ENCODE results near the gene TEK.
"Not testable (repeated sequence)": the region's sequence is repeated elsewhere in the genome, so short reads cannot be mapped to it uniquely, and the experiment has no call there.

The TEK gene

DNA sequence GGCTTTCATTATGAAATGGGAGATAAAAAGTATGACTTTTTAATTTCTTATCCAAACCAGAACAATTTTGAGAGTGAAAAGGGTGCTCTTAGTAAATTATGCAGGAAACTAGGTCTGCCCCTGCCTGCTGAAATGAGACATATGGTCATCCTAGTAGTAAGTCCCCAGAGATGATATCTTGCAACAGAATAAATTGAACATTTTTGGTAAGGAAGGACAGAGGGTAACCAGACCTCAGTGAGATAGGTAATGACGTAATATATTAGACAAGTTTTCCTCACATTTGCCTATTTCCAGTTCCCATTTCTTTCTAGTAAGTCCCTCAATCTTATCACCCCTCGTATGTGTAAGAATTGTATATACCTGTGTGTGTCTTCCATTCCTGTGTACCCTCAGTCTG, 96.2 kb downstream of the TEK start:
- peaks cover 3% of the 10 kb centered on the region for H3K4me1 ChIP-seq (ENCODE audit: control insufficient read depth, insufficient read depth, low read length)
- no peaks in the 10 kb centered on the region for H3K9me3 ChIP-seq (ENCODE audit: control insufficient read depth, low read length)
- no peaks in the 10 kb centered on the region for H3K27me3 ChIP-seq (ENCODE audit: control insufficient read depth, insufficient read depth, low read length)
- H3K4me3 ChIP-seq (ENCODE audit: low read length), result no peak overlapping the region
- H3K9ac ChIP-seq (ENCODE audit: low read length), result no peak overlapping the region
- no peaks in the 10 kb centered on the region for H3K36me3 ChIP-seq (ENCODE audit: control insufficient read depth, insufficient read depth, low read length)

DNA sequence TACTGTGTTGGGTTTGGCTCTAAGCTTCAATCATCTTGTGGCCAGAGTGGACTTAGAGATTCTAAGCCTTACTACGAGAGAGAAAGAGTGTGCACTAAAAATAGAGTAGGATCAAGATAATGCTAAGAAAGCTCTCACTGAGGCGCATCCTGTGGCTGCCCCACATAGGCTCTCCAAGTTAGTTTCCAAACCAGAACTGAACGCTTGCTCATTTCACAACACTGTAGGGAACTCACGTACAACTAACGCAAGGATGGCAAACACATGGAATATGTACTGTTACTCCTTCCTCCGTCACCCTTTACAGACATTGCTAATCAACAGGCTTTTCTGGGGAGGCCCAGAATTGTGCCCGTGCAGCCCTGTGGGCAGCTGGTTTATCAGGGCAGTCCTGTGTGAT, 97.0 kb downstream of the TEK start:
- no peaks in the 10 kb centered on the region for H3K36me3 ChIP-seq (ENCODE audit: control insufficient read depth, insufficient read depth, low read length)
- H3K27me3 ChIP-seq (ENCODE audit: control insufficient read depth, insufficient read depth, low read length), result no peaks in the 10 kb centered on the region
- peaks cover 5% of the 10 kb centered on the region for H3K4me1 ChIP-seq (ENCODE audit: control insufficient read depth, insufficient read depth, low read length)
- H3K9me3 ChIP-seq (ENCODE audit: control insufficient read depth, low read length), result no peaks in the 10 kb centered on the region
- no peak overlapping the region for H3K4me3 ChIP-seq (ENCODE audit: low read length)
- H3K9ac ChIP-seq (ENCODE audit: low read length), result no peak overlapping the region

DNA sequence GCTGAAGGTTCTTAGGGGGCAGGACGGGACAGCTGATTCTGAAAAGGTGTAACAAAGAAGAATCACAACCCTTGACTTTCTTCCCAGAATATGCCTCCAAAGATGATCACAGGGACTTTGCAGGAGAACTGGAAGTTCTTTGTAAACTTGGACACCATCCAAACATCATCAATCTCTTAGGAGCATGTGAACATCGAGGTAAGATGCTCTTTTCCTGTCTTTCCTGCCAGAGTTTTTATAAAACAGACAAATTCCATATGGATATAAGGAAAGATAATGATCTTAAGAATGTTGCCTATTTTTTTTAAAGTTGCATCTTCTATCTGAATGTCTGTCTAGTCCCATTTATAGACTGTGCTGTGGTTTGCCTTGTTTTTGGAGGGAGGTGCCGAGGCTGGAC, 100.0 kb downstream of the TEK start:
- Histone ChIP-seq H3K4me3 (ENCODE audit: low read length) (no peak overlapping the region), H3K4me1 (ENCODE audit: control insufficient read depth, insufficient read depth, low read length) (peaks cover 5% of the 10 kb centered on the region), H3K27me3 (ENCODE audit: control insufficient read depth, insufficient read depth, low read length) (no peaks in the 10 kb centered on the region), H3K9ac (ENCODE audit: low read length) (no peak overlapping the region), H3K36me3 (ENCODE audit: control insufficient read depth, insufficient read depth, low read length) (no peaks in the 10 kb centered on the region), H3K9me3 (ENCODE audit: control insufficient read depth, low read length) (no peaks in the 10 kb centered on the region)

DNA sequence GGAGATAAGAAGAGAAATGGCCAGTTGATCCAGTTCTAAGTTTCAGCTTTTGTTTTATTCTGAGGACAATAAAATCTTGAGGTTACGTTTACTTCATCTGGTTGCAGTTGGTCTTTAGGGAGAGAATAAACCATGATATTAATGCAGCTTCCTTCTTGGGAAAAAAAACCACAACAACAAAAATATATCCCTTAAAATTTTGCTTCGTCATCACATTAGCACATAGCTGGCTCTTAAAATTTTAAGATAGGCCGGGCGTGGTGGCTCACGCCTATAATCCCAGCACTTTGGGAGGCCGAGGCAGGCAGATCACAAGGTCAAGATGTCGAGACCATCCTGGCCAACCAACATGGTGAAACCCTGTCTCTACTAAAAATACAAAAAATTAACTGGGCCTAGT, 101.6 kb downstream of the TEK start:
- Histone ChIP-seq H3K9ac (ENCODE audit: low read length) (no peak overlapping the region), H3K27me3 (ENCODE audit: control insufficient read depth, insufficient read depth, low read length) (no peaks in the 10 kb centered on the region), H3K9me3 (ENCODE audit: control insufficient read depth, low read length) (no peaks in the 10 kb centered on the region), H3K4me1 (ENCODE audit: control insufficient read depth, insufficient read depth, low read length) (peaks cover 5% of the 10 kb centered on the region), H3K36me3 (ENCODE audit: control insufficient read depth, insufficient read depth, low read length) (no peaks in the 10 kb centered on the region), H3K4me3 (ENCODE audit: low read length) (no peak overlapping the region)

DNA sequence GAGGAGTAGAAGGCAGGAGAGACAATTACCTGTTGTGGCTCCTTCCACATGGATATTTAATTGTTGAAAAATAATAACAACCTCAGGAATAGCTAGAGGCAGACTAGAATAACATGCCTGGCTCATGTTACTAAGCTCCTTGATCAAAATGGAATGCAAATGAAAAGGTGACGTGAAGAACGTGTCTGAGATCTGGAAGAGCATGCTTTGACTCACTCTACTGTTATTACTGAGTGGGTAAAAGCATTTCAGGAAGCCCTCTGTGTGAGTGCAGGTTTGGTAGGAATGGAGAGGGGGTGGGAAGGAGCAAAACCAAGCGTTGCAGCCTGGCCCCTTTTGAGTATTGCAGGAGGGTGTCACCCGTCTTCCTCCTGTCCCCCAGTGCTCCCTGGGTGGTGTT, 103.2 kb downstream of the TEK start:
- no peak overlapping the region for H3K4me3 ChIP-seq (ENCODE audit: low read length)
- H3K4me1 ChIP-seq (ENCODE audit: control insufficient read depth, insufficient read depth, low read length), result peaks cover 5% of the 10 kb centered on the region
- no peaks in the 10 kb centered on the region for H3K9me3 ChIP-seq (ENCODE audit: control insufficient read depth, low read length)
- no peaks in the 10 kb centered on the region for H3K36me3 ChIP-seq (ENCODE audit: control insufficient read depth, insufficient read depth, low read length)
- H3K9ac ChIP-seq (ENCODE audit: low read length), result no peak overlapping the region
- no peaks in the 10 kb centered on the region for H3K27me3 ChIP-seq (ENCODE audit: control insufficient read depth, insufficient read depth, low read length)

DNA sequence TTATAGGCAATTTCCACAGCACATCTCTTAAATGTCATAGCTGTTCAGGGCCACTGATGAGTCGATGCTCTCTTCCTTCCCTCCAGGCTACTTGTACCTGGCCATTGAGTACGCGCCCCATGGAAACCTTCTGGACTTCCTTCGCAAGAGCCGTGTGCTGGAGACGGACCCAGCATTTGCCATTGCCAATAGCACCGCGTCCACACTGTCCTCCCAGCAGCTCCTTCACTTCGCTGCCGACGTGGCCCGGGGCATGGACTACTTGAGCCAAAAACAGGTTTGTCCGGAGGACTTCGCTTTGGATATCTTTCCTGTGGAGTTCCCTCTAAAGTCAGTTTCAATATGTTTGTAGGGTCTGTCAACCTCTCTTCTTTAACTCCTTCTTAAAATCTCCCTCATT, 103.6 kb downstream of the TEK start:
- Histone ChIP-seq H3K9me3 (ENCODE audit: control insufficient read depth, low read length) (no peaks in the 10 kb centered on the region), H3K4me3 (ENCODE audit: low read length) (no peak overlapping the region), H3K36me3 (ENCODE audit: control insufficient read depth, insufficient read depth, low read length) (no peaks in the 10 kb centered on the region), H3K9ac (ENCODE audit: low read length) (no peak overlapping the region), H3K4me1 (ENCODE audit: control insufficient read depth, insufficient read depth, low read length) (peaks cover 5% of the 10 kb centered on the region), H3K27me3 (ENCODE audit: control insufficient read depth, insufficient read depth, low read length) (no peaks in the 10 kb centered on the region)

DNA sequence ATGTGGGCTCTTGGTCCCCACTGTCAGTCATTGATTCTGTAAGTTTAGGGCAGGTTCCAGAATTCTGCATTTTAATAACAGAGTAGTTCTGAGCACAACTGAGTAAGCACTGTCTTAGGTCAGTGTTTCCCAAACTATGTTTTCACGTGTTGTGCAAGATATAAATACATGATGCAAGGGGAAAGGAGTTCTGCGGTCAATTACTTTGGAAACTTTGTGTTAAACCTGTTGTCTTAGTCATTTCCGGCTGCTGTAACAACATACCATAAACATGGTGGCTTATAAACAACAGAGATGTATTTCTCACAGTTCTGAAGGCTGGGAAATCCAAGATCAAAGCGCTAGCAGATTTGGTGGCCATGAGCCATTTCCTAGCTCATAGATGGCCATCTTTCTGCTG, 118.2 kb downstream of the TEK start:
- no peaks in the 10 kb centered on the region for H3K9me3 ChIP-seq (ENCODE audit: control insufficient read depth, low read length)
- H3K9ac ChIP-seq (ENCODE audit: low read length), result no peak overlapping the region
- H3K27me3 ChIP-seq (ENCODE audit: control insufficient read depth, insufficient read depth, low read length), result no peaks in the 10 kb centered on the region
- H3K4me3 ChIP-seq (ENCODE audit: low read length), result no peak overlapping the region
- H3K36me3 ChIP-seq (ENCODE audit: control insufficient read depth, insufficient read depth, low read length), result no peaks in the 10 kb centered on the region
- no peaks in the 10 kb centered on the region for H3K4me1 ChIP-seq (ENCODE audit: control insufficient read depth, insufficient read depth, low read length)

DNA sequence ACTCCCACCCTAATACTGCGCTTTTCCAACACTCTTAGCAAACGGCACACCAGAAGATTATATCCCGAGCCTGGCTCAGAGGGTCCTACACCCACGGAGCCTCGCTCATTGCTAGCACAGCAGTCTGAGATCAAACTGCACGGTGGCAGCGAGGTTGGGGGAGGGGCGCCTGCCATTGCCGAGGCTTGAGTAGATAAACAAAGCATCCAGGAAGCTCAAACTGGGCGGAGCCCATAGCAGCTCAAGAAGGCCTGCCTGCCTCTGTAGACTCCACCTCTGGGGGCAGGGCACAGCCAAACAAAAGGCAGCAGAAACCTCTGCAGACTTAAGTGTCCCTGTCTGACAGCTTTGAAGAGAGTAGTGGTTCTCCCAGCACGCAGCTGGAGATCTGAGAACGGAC, 130.6 kb downstream of the TEK start:
- not testable (repeated sequence) for H3K9ac ChIP-seq (ENCODE audit: low read length); H3K9me3 ChIP-seq (ENCODE audit: control insufficient read depth, low read length)

DNA sequence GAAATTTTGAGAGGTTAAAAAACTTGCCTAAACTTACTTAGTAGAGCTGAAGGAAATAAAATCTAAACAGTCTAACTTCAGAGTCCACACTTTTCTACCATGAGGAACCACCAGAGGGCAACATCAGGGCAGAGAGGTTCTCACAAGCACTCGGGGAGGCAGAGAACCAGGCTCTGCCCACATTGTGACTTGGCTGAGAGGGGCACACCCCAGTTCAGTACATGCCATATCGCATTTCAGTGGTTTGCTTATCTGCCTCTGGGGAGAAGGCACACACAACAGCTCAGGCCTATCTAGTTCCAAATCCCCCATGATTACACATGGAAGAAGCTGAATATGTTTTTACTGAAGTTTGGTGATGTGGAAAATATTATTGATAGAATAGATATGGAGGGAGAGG, 138.7 kb downstream of the TEK start:
- no peaks in the 10 kb centered on the region for H3K9me3 ChIP-seq (ENCODE audit: control insufficient read depth, low read length)
- H3K27me3 ChIP-seq (ENCODE audit: control insufficient read depth, insufficient read depth, low read length), result no peaks in the 10 kb centered on the region
- no peak overlapping the region for H3K9ac ChIP-seq (ENCODE audit: low read length)

More for the DNA sequence above, 130.6 kb downstream of the TEK start:
- not testable (repeated sequence) for H3K4me3 ChIP-seq (ENCODE audit: low read length); H3K4me1 ChIP-seq (ENCODE audit: control insufficient read depth, insufficient read depth, low read length); H3K27me3 ChIP-seq (ENCODE audit: control insufficient read depth, insufficient read depth, low read length); H3K36me3 ChIP-seq (ENCODE audit: control insufficient read depth, insufficient read depth, low read length)

DNA sequence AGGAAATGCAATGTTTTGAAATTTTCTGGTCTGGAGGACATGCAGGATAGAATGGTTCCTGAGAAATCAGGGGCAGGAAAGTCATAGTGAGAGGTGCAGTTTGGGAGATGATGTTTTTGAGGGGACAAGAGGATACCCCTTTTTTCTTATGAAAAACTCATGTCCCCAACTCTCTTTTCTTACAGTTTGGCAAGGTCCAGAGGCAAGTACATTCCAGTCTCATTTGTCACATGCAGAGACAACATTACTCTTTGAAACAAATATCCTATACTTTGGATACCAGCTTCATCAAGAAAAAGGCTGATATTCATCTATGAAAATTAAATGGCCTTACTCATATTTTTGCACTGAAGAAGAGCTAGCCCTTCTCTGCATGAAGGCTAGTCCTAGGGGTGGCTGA, 139.7 kb downstream of the TEK start:
- H3K36me3 ChIP-seq (ENCODE audit: control insufficient read depth, insufficient read depth, low read length), result no peaks in the 10 kb centered on the region
- H3K27me3 ChIP-seq (ENCODE audit: control insufficient read depth, insufficient read depth, low read length), result no peaks in the 10 kb centered on the region
- peaks cover 7% of the 10 kb centered on the region for H3K4me1 ChIP-seq (ENCODE audit: control insufficient read depth, insufficient read depth, low read length)
- H3K9me3 ChIP-seq (ENCODE audit: control insufficient read depth, low read length), result no peaks in the 10 kb centered on the region
- H3K9ac ChIP-seq (ENCODE audit: low read length), result no peak overlapping the region
- H3K4me3 ChIP-seq (ENCODE audit: low read length), result no peak overlapping the region

More for the DNA sequence above, 138.7 kb downstream of the TEK start:
- Histone ChIP-seq H3K4me3 (ENCODE audit: low read length) (no peak overlapping the region), H3K4me1 (ENCODE audit: control insufficient read depth, insufficient read depth, low read length) (peaks cover 7% of the 10 kb centered on the region), H3K36me3 (ENCODE audit: control insufficient read depth, insufficient read depth, low read length) (no peaks in the 10 kb centered on the region)

DNA sequence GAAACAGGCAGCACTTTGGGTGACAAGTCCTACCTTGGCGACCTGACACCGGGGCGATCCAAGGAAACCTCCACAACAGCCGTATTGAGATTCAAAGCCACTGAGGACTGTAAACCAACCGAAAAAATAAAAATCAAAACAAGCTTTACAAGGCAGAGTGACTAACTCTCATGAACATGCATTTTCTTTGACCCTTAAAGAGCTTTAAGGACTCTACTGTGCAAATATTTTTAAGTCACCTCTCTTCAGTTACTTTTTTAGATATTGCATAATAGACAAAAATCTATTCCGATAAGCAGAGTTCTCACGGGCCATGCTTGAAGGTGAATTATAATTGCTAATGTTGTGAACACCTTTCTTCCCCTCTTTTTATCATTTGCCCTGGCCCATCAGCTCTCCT, 149.6 kb downstream of the TEK start:
- H3K9me3 ChIP-seq (ENCODE audit: control insufficient read depth, low read length), result no peaks in the 10 kb centered on the region
- no peak overlapping the region for H3K9ac ChIP-seq (ENCODE audit: low read length)
- H3K36me3 ChIP-seq (ENCODE audit: control insufficient read depth, insufficient read depth, low read length), result no peaks in the 10 kb centered on the region
- H3K27me3 ChIP-seq (ENCODE audit: control insufficient read depth, insufficient read depth, low read length), result no peaks in the 10 kb centered on the region
- no peak overlapping the region for H3K4me3 ChIP-seq (ENCODE audit: low read length)
- no peaks in the 10 kb centered on the region for H3K4me1 ChIP-seq (ENCODE audit: control insufficient read depth, insufficient read depth, low read length)

DNA sequence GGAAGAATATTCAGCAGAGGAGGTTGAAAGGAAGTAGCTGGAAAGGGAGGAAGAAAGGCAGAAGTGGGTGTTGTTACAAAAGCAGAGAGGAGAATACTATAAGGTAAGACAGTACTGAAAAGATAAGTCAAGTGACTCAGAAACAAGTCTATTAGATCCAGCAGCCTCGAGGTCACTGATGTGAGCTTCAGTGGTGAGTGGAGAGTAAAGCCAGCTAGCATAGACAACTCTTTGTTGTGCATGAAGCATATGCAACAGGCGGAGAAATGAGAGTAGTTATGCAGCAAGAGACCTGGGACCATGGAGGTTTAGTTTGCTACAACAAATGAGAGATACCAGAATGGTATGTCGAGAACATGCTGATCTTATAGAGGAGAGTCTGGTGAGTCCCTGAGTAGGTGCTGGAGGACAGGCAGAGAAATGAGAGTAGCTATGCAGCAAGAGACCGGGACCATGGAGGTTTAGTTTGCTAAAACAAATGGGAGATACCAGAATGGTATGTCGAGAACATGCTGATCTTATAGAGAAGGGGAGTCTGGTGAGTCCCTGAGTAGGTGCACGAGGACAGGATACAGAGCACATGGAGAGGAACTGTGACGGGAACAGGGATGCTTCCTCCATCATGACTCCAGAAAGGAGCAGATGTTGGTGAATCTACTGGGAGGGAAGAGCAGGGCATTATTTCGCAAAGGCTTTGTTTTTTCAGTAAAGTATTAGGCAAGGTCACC, 151.9 kb downstream of the TEK start:
- Histone ChIP-seq H3K36me3 (ENCODE audit: control insufficient read depth, insufficient read depth, low read length) (no peaks in the 10 kb centered on the region), H3K9ac (ENCODE audit: low read length) (no peak overlapping the region), H3K4me3 (ENCODE audit: low read length) (no peak overlapping the region), H3K27me3 (ENCODE audit: control insufficient read depth, insufficient read depth, low read length) (no peaks in the 10 kb centered on the region), H3K4me1 (ENCODE audit: control insufficient read depth, insufficient read depth, low read length) (no peaks in the 10 kb centered on the region), H3K9me3 (ENCODE audit: control insufficient read depth, low read length) (no peaks in the 10 kb centered on the region)
